OCI-LY3 (cell line): Measurements from ENCODE around the gene CCT8.

ENCODE experiments used
- CTCF ChIP-seq: fragments of 200-600, 300-600 bp; sonication (generic); IDR thresholded peaks from 2 replicates; pipeline ENCODE4 v1.5.1; 2014; ENCODE audit warnings: antibody characterized with exemption, low read length, low read depth
- EZH2phosphoT487 ChIP-seq: fragments of 200-600 bp; shearing (Covaris generic); IDR thresholded peaks from 2 replicates; pipeline ENCODE4 v1.6.1; 2018; ENCODE audit warnings: antibody characterized with exemption, mixed run types, low read depth

- TF ChIP-seq CTCF (no peak), EZH2phosphoT487 (no peak)
Observed at GRCh38 chr21:29074007-29074376, 544 bp upstream of the CCT8 start.
